IPS DF 6.9 (cell line): ENCODE data around the gene NUBPL.

Experiments
- DNase-seq: peaks from one replicate; pipeline ENCODE4 v3.0.0-alpha.2; 2013; ENCODE audit warnings: low read depth, low spot score
- H3K27ac ChIP-seq: one replicate; pipeline ENCODE4 v1.5.1; 2013; ENCODE audit warnings: low read length, control low read depth
- H3K27me3 ChIP-seq: 2 replicates; pipeline ENCODE4 v1.6.1; 2013; ENCODE audit warnings: mild to moderate bottlenecking, low read length; ENCODE audit not compliant: control insufficient read depth, insufficient read depth
- H3K36me3 ChIP-seq: 2 replicates; pipeline ENCODE4 v1.6.1; 2013; ENCODE audit warnings: low read length; ENCODE audit not compliant: control insufficient read depth, insufficient read depth
- H3K4me1 ChIP-seq: 2 replicates; pipeline ENCODE4 v1.6.1; 2013; ENCODE audit warnings: low read length; ENCODE audit not compliant: control insufficient read depth, insufficient read depth
- H3K4me3 ChIP-seq: 2 replicates; pipeline ENCODE4 v1.5.1; 2013; ENCODE audit warnings: mild to moderate bottlenecking, low read length
- H3K9me3 ChIP-seq: 2 replicates; pipeline ENCODE4 v1.6.1; 2013; ENCODE audit warnings: low read length, inconsistent platforms; ENCODE audit not compliant: control insufficient read depth, insufficient read depth
- WGBS: extraction: QIAGEN DNeasy Blood & Tissue Kit; methylation state at CpG from one replicate; pipeline ENCODE4 v1.1.7; 2013; ENCODE audit warnings: mixed read lengths, missing lambda C conversion rate; ENCODE audit not compliant: insufficient read length, insufficient coverage; 5-methylcytosine and 5-hydroxymethylcytosine counted together

NUBPL gene, protein sequence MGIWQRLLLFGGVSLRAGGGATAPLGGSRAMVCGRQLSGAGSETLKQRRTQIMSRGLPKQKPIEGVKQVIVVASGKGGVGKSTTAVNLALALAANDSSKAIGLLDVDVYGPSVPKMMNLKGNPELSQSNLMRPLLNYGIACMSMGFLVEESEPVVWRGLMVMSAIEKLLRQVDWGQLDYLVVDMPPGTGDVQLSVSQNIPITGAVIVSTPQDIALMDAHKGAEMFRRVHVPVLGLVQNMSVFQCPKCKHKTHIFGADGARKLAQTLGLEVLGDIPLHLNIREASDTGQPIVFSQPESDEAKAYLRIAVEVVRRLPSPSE

DNA sequence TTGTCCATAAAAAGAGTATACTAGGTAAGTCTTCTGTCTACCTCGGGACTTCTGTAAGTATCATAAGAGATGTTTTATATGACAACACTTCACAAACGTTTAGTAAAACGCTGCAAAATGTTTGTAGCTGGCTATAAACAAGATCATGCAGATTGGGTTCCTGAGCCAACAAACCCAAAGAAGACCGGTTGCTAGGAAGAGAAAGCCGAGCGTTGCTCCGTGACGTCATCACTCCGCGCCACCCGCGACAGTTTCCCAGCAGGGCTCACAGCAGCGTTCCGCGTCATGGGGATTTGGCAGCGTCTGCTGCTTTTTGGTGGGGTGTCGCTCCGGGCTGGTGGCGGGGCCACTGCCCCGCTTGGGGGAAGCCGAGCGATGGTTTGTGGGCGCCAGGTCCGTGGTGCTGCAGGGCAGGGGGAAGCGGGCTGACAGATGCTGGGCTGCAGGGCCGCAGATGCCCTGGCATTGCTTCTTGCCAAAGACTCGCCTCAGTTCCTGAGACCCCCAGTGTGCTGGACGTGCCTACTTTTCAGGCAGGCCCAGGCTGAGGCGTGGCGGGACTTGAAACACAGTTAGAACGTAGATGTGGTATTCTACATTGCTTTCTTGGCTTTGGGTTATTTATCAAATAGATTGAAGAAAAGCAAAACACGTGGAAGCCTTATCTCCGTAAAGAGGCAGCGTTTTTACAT lies at the start of gene NUBPL:
NUBPL (plus strand) TSS at position 250 of the 692 bp plus-strand sequence; CDS start at position 286, 36 bp downstream.
- H3K27me3 ChIP-seq: no peaks in the 10 kb centered on the region
- H3K27ac ChIP-seq: no peak within 1 kb of the TSS
- no peaks in the 10 kb centered on the region for H3K9me3 ChIP-seq
- H3K4me3 ChIP-seq: peak within 1 kb of the TSS; percentile 97; the same call in 1 of the 2 replicates
- peak; percentile 94 for DNase-seq
- H3K4me1 ChIP-seq: no peaks in the 10 kb centered on the region
- H3K36me3 ChIP-seq: no peaks in the 10 kb centered on the region
- no CpG with 5 or more reads among the region's 34 CpGs for whole genome bisulfite sequencing

DNA sequence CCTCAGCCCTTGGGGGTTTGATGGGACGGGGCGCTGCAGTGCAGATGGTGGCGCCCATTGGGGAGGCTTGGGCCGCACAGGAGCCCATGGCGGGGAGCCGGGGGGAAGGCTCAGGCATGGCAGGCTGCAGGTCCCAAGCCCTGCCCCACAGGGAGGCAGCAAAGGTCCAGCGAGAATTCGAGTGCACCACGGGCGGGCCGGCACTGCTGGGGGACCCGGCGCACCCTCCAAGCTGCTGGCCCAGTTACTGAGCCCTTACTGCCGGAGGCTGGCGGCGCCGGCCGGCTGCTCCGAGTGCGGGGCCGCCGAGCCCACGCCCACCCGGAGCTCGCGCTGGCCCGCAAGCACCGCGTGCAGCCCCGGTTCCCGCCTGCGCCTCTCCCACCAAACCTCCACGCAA lies 34.1 kb upstream of the NUBPL start:
- Histone ChIP-seq H3K36me3 (no peaks in the 10 kb centered on the region), H3K4me1 (no peaks in the 10 kb centered on the region), H3K27me3 (no peaks in the 10 kb centered on the region), H3K27ac (no peak overlapping the region), H3K4me3 (no peak overlapping the region), H3K9me3 (no peaks in the 10 kb centered on the region)
- no peak for DNase-seq
- WGBS: no CpG with 5 or more reads among the region's 33 CpGs

DNA sequence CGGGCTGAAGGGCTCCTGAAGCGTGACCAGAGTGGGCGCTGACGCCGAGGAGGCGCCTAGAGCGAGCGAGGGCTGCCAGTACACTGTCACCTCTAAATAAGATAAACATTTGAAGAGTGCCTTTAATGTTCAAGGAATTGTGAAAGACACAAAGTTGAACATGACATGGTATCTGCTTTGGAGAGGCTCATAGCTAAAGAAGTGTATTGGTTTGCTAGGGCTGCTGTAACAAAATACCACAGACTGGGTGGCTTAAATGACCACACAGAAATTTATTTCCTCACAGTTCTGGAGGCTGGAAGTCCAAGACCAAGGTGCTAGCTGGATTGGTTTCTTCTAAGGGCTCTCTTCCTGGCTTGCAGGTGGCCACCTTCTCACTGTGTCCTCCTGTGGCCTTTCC lies 33.7 kb upstream of the NUBPL start:
- H3K4me3 ChIP-seq: no peak overlapping the region
- no CpG with 5 or more reads among the region's 8 CpGs for WGBS

DNA sequence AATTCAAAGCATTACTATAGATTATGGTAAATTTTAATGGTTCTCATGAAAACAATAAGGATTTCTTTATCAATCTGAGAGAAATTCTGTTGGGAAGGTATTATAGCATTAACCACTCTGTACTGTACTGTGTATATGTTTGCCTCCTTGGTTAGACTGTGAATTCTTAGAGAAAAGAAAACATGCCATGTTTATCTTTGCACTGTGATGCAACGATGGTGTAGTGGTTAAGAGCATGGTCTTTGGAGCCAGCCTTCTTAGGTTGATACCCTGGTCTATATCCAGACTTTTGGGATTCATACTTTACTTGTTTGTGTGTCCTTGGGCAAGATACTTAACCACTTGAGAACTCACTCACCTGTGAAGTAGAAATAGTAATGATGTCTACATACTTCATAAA lies 32.2 kb upstream of the NUBPL start:
- Histone ChIP-seq H3K4me1 (no peaks in the 10 kb centered on the region), H3K4me3 (no peak overlapping the region), H3K9me3 (no peaks in the 10 kb centered on the region), H3K36me3 (no peaks in the 10 kb centered on the region), H3K27me3 (no peaks in the 10 kb centered on the region), H3K27ac (no peak overlapping the region)
- DNase-seq: no peak
- WGBS: no CpG with 5 or more reads among the region's 1 CpG

More for the DNA sequence above, 33.7 kb upstream of the NUBPL start:
- no peaks in the 10 kb centered on the region for H3K36me3 ChIP-seq
- H3K27ac ChIP-seq: no peak overlapping the region
- H3K9me3 ChIP-seq: no peaks in the 10 kb centered on the region
- DNase-seq: no peak
- no peaks in the 10 kb centered on the region for H3K4me1 ChIP-seq
- no peaks in the 10 kb centered on the region for H3K27me3 ChIP-seq

DNA sequence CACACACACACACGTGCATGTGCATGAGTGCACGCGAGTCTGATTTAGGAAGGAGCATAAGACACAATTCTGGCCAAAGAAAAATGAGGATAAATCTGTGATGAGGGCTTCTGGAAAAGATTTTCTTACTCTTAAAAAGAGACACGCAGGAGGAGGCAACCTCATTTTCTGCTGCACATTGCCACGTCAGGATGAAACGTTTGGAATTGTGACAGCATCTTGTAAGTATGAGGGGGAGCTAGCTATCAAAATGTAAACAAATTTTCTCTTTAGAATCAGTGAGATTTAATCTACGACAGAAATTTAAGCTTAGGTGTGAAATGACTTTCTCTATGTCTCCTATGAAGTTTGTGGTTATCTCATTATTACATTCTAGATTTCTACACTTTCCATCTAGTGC lies 31.1 kb upstream of the NUBPL start:
- Histone ChIP-seq H3K27ac (no peak overlapping the region), H3K4me1 (no peaks in the 10 kb centered on the region), H3K36me3 (no peaks in the 10 kb centered on the region), H3K27me3 (no peaks in the 10 kb centered on the region), H3K4me3 (no peak overlapping the region), H3K9me3 (no peaks in the 10 kb centered on the region)
- no CpG with 5 or more reads among the region's 7 CpGs for WGBS
- no peak for DNase-seq

DNA sequence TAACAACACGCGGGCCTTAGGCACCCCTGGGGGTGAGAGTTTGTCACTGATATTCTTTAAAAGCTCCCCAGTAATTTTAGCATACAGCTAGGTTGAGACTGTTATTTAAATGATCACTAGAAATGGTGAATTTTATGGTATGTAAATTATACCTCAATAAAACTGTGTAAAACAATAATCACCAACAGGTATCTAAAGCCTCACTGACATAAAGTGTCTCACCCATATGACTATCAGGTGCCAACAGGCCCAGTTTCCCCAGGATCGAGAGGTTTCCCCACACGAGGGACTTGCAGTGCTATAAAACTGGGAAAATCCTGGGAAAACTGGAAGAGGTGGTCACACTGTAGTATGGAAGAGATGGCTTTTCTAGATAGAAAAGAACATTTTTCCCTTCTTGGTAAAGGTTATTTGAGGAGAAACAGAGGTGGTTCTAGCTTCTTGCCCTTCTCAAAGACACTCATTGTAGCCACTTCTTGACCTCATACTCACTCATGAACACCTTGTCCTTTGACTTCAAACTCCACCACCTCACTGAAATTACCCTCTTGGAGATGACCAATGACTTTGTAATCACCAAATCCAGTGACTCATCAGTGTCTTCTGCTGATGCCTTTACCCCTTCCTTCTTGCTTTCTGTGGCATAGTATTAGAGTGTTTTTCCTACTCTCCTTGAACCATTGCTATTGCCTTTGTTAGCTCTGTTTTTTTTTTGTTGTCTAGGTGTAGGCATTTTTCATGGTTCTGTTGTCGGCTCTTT lies 24.8 kb upstream of the NUBPL start:
- Histone ChIP-seq H3K27ac (no peak overlapping the region), H3K4me1 (no peaks in the 10 kb centered on the region), H3K4me3 (no peak overlapping the region), H3K36me3 (no peaks in the 10 kb centered on the region), H3K27me3 (no peaks in the 10 kb centered on the region), H3K9me3 (no peaks in the 10 kb centered on the region)
- WGBS: no CpG with 5 or more reads among the region's 5 CpGs
- DNase-seq: no peak

DNA sequence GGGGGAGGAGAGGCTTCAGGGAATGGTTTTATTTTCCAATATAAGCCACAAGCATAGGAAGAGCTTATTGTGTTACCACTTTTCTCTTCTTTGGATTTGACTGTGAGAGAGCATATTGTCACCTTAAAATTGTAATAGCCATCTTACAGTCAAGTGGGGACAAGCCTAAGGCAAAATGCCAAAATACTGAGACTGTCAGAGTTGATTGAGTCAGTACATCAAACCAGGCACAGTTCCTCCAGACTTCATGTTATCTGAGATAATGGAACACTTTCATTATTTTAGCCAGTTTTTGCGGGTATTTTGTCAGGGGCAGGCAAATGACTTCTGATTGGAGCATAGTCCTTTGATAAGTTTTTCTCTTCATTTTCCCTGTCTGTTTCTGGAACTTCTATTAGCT lies 19.5 kb upstream of the NUBPL start:
- no CpG with 5 or more reads among the region's 1 CpG for WGBS

DNA sequence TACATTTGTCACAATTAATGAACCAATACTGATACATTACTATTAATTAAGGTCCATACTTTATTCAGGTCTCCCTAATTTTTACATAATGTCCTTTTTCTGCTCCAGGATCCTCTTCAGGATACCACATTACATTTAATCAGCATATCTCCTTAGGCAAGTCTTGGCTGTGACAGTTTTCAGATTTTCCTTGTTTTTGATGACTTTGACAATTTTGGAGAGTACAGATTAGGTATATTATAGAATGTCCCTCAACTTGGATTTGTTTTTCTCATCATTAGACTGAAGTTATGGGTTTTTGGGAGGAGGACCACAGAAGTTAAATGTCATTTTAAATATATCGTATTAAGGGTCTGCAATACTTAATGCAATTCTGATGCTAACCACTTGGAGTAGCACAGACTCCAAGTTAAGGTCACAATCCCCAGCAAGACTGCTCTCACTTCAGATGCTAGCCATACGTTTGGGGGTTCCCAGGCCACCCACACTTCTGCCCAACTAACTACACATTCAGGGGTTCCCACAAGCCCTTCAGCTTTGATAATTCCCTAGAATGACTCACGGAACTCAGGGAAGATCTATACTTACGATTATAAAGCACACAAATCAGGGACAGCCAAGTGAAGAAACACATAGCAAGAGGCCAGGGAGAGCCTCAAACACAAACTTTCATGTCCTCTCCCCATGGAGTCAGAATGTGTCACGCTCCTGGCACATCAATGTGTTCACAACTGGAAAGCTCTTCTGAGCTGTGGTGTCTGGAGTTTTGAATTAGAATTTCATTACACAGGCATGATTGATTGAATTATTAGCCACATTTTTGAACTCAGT lies 17.0 kb upstream of the NUBPL start:
- H3K27me3 ChIP-seq: no peaks in the 10 kb centered on the region
- no peak for DNase-seq
- H3K27ac ChIP-seq: no peak overlapping the region
- H3K36me3 ChIP-seq: no peaks in the 10 kb centered on the region
- WGBS: no CpG with 5 or more reads among the region's 5 CpGs
- no peaks in the 10 kb centered on the region for H3K9me3 ChIP-seq
- H3K4me3 ChIP-seq: no peak overlapping the region
- no peaks in the 10 kb centered on the region for H3K4me1 ChIP-seq

More for the DNA sequence above, 19.5 kb upstream of the NUBPL start:
- no peaks in the 10 kb centered on the region for H3K27me3 ChIP-seq
- no peak overlapping the region for H3K4me3 ChIP-seq
- no peaks in the 10 kb centered on the region for H3K36me3 ChIP-seq
- H3K4me1 ChIP-seq: no peaks in the 10 kb centered on the region
- no peak for DNase-seq
- no peak overlapping the region for H3K27ac ChIP-seq
- H3K9me3 ChIP-seq: no peaks in the 10 kb centered on the region

DNA sequence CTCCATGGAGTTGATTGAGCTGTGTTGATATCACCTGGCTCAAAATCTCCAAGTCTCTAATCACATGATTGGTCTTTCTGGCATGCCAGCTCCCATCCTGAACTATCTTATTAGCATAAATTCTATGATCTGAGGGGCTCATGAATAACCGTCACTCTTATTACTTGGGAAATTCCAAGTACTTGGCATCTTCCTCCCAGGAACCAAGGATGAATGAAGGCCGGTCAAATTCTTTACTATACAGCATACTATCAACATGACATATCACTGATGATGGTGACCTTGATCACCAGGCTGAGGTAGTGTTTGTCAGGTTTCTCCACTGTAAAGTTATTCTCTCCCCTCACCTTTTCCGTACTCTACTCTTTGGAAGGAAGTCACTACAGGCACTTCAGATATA lies 16.4 kb upstream of the NUBPL start:
- Histone ChIP-seq H3K4me3 (no peak overlapping the region), H3K27ac (no peak overlapping the region), H3K4me1 (no peaks in the 10 kb centered on the region), H3K36me3 (no peaks in the 10 kb centered on the region), H3K27me3 (no peaks in the 10 kb centered on the region), H3K9me3 (no peaks in the 10 kb centered on the region)
- no CpG with 5 or more reads among the region's 3 CpGs for WGBS
- DNase-seq: no peak

DNA sequence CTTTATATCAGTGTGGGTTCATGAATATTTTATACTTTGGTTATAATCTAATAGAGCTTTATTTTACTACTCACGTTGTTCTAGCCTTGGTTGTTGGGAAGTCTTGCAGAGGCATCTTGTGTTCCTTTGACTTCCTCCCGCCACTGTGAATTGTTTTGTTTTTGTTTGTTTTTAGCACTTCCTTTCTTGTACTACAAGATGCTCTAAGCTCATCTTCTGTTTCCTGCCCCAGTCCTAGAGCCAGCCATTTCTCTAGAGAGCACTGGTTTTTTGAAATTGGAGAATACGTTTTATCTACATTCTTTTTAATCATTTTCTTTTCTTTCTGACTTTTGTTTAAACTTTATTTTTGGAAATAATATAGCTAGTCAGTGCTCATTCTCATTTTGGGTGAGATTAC lies 15.9 kb upstream of the NUBPL start:
- DNase-seq: no peak
- H3K4me1 ChIP-seq: no peaks in the 10 kb centered on the region
- no peak overlapping the region for H3K4me3 ChIP-seq
- H3K27me3 ChIP-seq: no peaks in the 10 kb centered on the region
- no CpG with 5 or more reads among the region's 3 CpGs for WGBS
- H3K36me3 ChIP-seq: no peaks in the 10 kb centered on the region
- no peak overlapping the region for H3K27ac ChIP-seq
- no peaks in the 10 kb centered on the region for H3K9me3 ChIP-seq
